NB4 (cell line): ENCODE data around the gene TTC1.
"Not testable (repeated sequence)": the region's sequence is repeated elsewhere in the genome, so short reads cannot be mapped to it uniquely, and the experiment has no call there.

Experiments used
- DNase-seq: peaks from one replicate; pipeline ENCODE4 v3.0.0; 2010; ENCODE audit warnings: low read depth
- H3K4me3 ChIP-seq: one replicate; pipeline ENCODE4 v1.5.1; 2011; ENCODE audit warnings: mild to moderate bottlenecking, low read depth, low read length, moderate library complexity
- CTCF ChIP-seq: IDR thresholded peaks from one replicate; pipeline ENCODE4 v1.5.1; 2012; ENCODE audit warnings: low read depth, low read length
- MAX ChIP-seq: IDR thresholded peaks from 2 replicates; pipeline ENCODE4 v1.6.1; 2011; ENCODE audit warnings: low read depth, low read length
- MYC ChIP-seq: IDR thresholded peaks from 2 replicates; pipeline ENCODE4 v1.6.1; 2011; ENCODE audit warnings: low read depth, low read length
- POLR2A ChIP-seq: IDR thresholded peaks from 2 replicates; pipeline ENCODE4 v1.6.1; 2011; ENCODE audit warnings: mild to moderate bottlenecking; ENCODE audit not compliant: insufficient read length; ENCODE audit errors: extremely low read depth

Gene TTC1

GRCh38 chr5:160008877-160009590, at the start of gene TTC1:
TTC1 (plus strand) TSS chr5:160009139; CDS start chr5:160010529, 1,390 bp downstream.
- TF ChIP-seq CTCF, result no peak
- TF ChIP-seq MYC, result peak; percentile 60
- TF ChIP-seq MAX, result peak; percentile 52; the same call in 1 of the 2 replicates
- TF ChIP-seq POLR2A, result peak; percentile 95
- peak within 1 kb of the TSS; percentile 100 for H3K4me3 ChIP-seq
- DNase-seq, result peak; percentile 98

GRCh38 chr5:159961176-159962160, 47.5 kb upstream of the TTC1 start:
- no peak for DNase-seq
- no peak overlapping the region for H3K4me3 ChIP-seq
- TF ChIP-seq MAX (no peak), MYC (no peak), POLR2A (no peak), CTCF (no peak)

- TF ChIP-seq MAX, result no peak
- no peak for TF ChIP-seq MYC
- no peak for TF ChIP-seq POLR2A
- TF ChIP-seq CTCF, result no peak
- no peak overlapping the region for H3K4me3 ChIP-seq
- DNase-seq, result no peak
Observed at GRCh38 chr5:159962214-159962613, 46.7 kb upstream of the TTC1 start.

GRCh38 chr5:159963935-159964334, 45.0 kb upstream of the TTC1 start:
- TF ChIP-seq MAX, result no peak
- no peak for TF ChIP-seq CTCF
- no peak for TF ChIP-seq POLR2A
- no peak for TF ChIP-seq MYC
- no peak overlapping the region for H3K4me3 ChIP-seq

GRCh38 chr5:159965031-159965837, 43.7 kb upstream of the TTC1 start:
- DNase-seq, result peak; percentile 55
- TF ChIP-seq CTCF (peak; percentile 64), MYC (no peak), POLR2A (no peak)
- H3K4me3 ChIP-seq, result no peak overlapping the region

More at GRCh38 chr5:159963935-159964334, 45.0 kb upstream of the TTC1 start:
- no peak for DNase-seq

- H3K4me3 ChIP-seq, result not testable (repeated sequence)
Observed at GRCh38 chr5:159965838-159966128, 43.2 kb upstream of the TTC1 start.

More at GRCh38 chr5:159965838-159966128, 43.2 kb upstream of the TTC1 start:
- DNase-seq, result not testable (repeated sequence)
